NT2/D1 (cell line): Measurements from ENCODE around the gene NACC2.

Experiments used
- SUZ12 ChIP-seq: IDR thresholded peaks from 2 replicates; pipeline ENCODE4 v1.6.1; 2011; ENCODE audit not compliant: insufficient read length, insufficient read depth; ENCODE audit errors: extremely low read depth
- ZNF274 ChIP-seq: IDR thresholded peaks from 2 replicates; pipeline ENCODE4 v1.6.1; 2011; ENCODE audit warnings: mild to moderate bottlenecking, low read depth, low read length

- TF ChIP-seq ZNF274 = no peak
- no peak for TF ChIP-seq SUZ12
Observed at GRCh38 chr9:136036050-136036449, 59.0 kb downstream of the NACC2 start.
